GM23248 (cell line): ENCODE measurements around the gene KCNG2. TPM values are rescaled to one million over a fixed set of nuclear protein-coding genes. Genes with fewer than 3 reads are reported as not detected.

Experiments used
- DNase-seq: peaks from one replicate; pipeline ENCODE4 v3.0.0-alpha.2; 2015
- H2AFZ ChIP-seq: fragments of 200-600 bp; sonication (generic); 2 replicates; pipeline ENCODE4 v1.6.1; 2016; ENCODE audit warnings: antibody characterized with exemption
- H3F3A ChIP-seq: fragments of 200-600 bp; sonication (generic); 2 replicates; pipeline ENCODE4 v1.6.1; 2016; ENCODE audit warnings: mild to moderate bottlenecking, antibody characterized with exemption, mixed run types; ENCODE audit not compliant: insufficient read depth
- H3K27ac ChIP-seq: fragments of 200-600 bp; sonication (generic); 2 replicates; pipeline ENCODE4 v1.5.1; 2016; ENCODE audit warnings: mild to moderate bottlenecking
- H3K27me3 ChIP-seq: fragments of 200-600 bp; sonication (generic); replicated peaks from 2 replicates; pipeline ENCODE4 v1.6.1; 2016; ENCODE audit warnings: mild to moderate bottlenecking; ENCODE audit not compliant: insufficient read depth
- H3K36me3 ChIP-seq: fragments of 200-600 bp; sonication (generic); 2 replicates; pipeline ENCODE4 v1.6.1; 2016; ENCODE audit warnings: low read depth, mild to moderate bottlenecking
- H3K4me1 ChIP-seq: fragments of 200-600 bp; sonication (generic); 2 replicates; pipeline ENCODE4 v1.6.1; 2016; ENCODE audit warnings: mild to moderate bottlenecking; ENCODE audit not compliant: insufficient read depth
- H3K4me2 ChIP-seq: fragments of 200-600 bp; sonication (generic); one replicate; pipeline ENCODE4 v1.6.1; 2016; ENCODE audit warnings: mild to moderate bottlenecking; ENCODE audit not compliant: unreplicated experiment
- H3K4me3 ChIP-seq: fragments of 200-600 bp; sonication (generic); 2 replicates; pipeline ENCODE4 v1.5.1; 2016; ENCODE audit warnings: mild to moderate bottlenecking
- H3K79me2 ChIP-seq: fragments of 200-600 bp; sonication (generic); 2 replicates; pipeline ENCODE4 v1.6.1; 2016; ENCODE audit warnings: mild to moderate bottlenecking; ENCODE audit not compliant: insufficient read depth
- H3K9ac ChIP-seq: fragments of 200-600 bp; sonication (generic); 2 replicates; pipeline ENCODE4 v1.6.1; 2016; ENCODE audit warnings: mild to moderate bottlenecking
- H3K9me2 ChIP-seq: fragments of 200-600 bp; sonication (generic); 2 replicates; pipeline ENCODE4 v1.6.1; 2016; ENCODE audit warnings: mixed run types, mild to moderate bottlenecking, moderate library complexity; ENCODE audit not compliant: insufficient read depth
- H3K9me3 ChIP-seq: fragments of 200-600 bp; sonication (generic); one replicate; pipeline ENCODE4 v1.6.1; 2017; ENCODE audit warnings: low read depth
- H4K20me1 ChIP-seq: fragments of 200-600 bp; sonication (generic); 2 replicates; pipeline ENCODE4 v1.6.0; 2016; ENCODE audit not compliant: insufficient read depth
- EZH2 ChIP-seq: fragments of 200-600 bp; sonication (generic); IDR thresholded peaks from 2 replicates; pipeline ENCODE4 v1.6.1; 2018; ENCODE audit warnings: antibody characterized with exemption, mild to moderate bottlenecking; ENCODE audit not compliant: insufficient read depth, poor library complexity, severe bottlenecking
- EZH2phosphoT487 ChIP-seq: fragments of 200-600 bp; sonication (generic); IDR thresholded peaks from 2 replicates; pipeline ENCODE4 v1.6.1; 2018; ENCODE audit warnings: antibody characterized with exemption, moderate library complexity, mild to moderate bottlenecking, low read depth; ENCODE audit not compliant: insufficient read depth
- WGBS, 2 experiments: methylation state at CpG; one replicate each; pipeline ENCODE4 v1.1.6; 2015 to 2017; ENCODE audit warnings: low lambda C conversion rate in 2 of 2, low coverage in 1 of 2; ENCODE audit errors: missing lambda C conversion rate in 2 of 2; 5-methylcytosine and 5-hydroxymethylcytosine counted together
- in situ Hi-C: fragments of 300-500 bp; cut with MboI; formaldehyde crosslinking; loops from 2 replicates; pipeline ENCODE4 v1.15.0; 2020
- polyA plus RNA-seq: library from polyadenylated mRNA; unstranded; fragments of >200 nt; fragmentation: Nextera tagmentation; extraction: Ambion mirVana; gene quantifications from 2 replicates; pipeline ENCODE4 v1.2.1, GENCODE V29; 2016
- total RNA-seq: library from RNA; depleted of rRNA; stranded (reverse); fragments of >200 nt; shearing (Covaris generic); gene quantifications from 2 replicates; pipeline ENCODE4 v1.2.3, GENCODE V29; 2014

Gene KCNG2
- total and polyA plus RNA-seq, 2 experiments from 2014 or later, result not detected

DNA sequence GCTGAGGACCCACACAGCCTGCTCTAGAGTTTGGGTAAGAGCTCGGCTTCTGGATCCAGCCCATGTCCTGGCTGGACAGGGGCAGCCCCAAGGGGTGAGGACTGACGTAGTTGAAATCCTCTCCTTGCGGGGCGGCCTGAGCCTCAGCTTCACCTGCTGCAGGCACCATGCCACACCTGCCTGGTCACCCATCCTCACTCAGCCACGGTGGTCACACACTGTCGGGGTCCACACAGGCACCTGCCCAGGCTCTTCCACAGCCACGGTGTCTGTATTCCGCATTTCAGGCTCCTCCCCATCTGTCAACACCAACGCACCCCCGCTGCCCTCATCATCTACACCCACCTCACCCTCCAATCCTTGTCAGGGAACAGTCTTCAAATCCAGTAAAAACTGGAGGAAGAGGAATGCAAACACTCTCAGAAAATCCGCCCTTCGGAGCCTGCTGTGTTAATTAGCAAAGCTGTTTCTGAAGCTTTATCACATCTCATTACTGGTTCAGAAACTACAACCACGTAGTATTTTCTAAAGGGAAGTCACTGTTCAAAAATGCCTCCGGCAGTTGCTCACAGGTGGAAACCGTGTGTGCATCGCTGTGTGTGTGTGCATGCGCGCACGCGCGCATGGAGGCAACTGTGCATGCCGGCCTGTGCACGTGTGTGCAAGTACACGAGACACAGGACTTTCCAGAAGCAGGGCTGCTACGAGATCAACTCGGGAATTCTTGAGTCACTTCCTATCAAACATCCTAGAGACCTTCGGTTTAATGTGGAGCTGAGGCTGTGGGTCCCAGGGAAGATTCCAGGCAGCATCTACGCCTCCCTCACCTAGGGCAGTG lies 115.5 kb downstream of the KCNG2 start:
- Histone ChIP-seq H4K20me1 (no peaks in the 10 kb centered on the region), H3K27ac (no peak overlapping the region), H3K4me1 (no peaks in the 10 kb centered on the region), H3K36me3 (no peaks in the 10 kb centered on the region), H3F3A (no peaks in the 10 kb centered on the region), H3K27me3 (no peaks in the 10 kb centered on the region), H3K4me2 (no peak overlapping the region), H2AFZ (no peak overlapping the region), H3K9me2 (no peaks in the 10 kb centered on the region), H3K9ac (no peak overlapping the region), H3K4me3 (no peak overlapping the region), H3K79me2 (peaks cover 11% of the 10 kb centered on the region), H3K9me3 (no peaks in the 10 kb centered on the region)
- in situ Hi-C loops, result no loop called here
- no peak for DNase-seq
- TF ChIP-seq EZH2phosphoT487, result no peak
- TF ChIP-seq EZH2, result no peak
- 89 to 91% methylated on average over 28 of the region's 28 CpGs for WGBS, 2 experiments

DNA sequence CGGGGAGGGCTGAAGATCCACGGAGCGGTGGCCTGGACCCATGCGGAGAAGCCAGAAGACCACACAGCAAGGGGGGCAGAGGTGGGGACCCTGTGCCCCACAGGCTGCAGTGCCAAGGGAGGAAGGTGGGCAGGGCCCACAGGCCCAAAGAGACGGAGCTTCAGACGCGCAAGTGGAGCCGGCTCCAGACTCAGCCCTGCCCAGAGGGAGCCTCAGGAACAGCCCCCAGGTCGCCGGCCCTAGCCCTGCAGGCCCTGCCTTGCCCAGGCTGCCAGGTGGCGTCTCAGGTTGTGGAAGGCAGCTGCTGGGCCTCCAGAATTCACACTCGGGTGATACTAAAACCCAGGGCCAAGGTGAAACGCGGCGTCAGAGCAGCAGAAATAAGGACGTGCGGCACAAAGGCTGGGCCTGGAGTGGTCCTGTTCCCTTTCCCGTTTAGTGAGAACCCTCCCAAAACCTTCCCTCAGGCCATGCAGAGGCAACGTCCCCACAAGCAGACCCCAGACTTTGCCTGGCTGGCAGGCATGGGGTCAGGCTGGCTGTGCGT lies 116.9 kb downstream of the KCNG2 start:
- H3K27me3 ChIP-seq, result no peaks in the 10 kb centered on the region
- TF ChIP-seq EZH2phosphoT487 (no peak), EZH2 (no peak)
- no peaks in the 10 kb centered on the region for H3F3A ChIP-seq
- no peaks in the 10 kb centered on the region for H4K20me1 ChIP-seq
- H3K4me3 ChIP-seq, result no peak overlapping the region
- H3K9me3 ChIP-seq, result no peaks in the 10 kb centered on the region
- no peaks in the 10 kb centered on the region for H3K9me2 ChIP-seq
- in situ Hi-C loops, result no loop called here
- no peak for DNase-seq
- no peak overlapping the region for H3K4me2 ChIP-seq
- 97 to 99% methylated on average over 18 to 20 of the region's 20 CpGs for WGBS, 2 experiments
- H3K4me1 ChIP-seq, result no peaks in the 10 kb centered on the region
- no peak overlapping the region for H3K27ac ChIP-seq
- peaks cover 11% of the 10 kb centered on the region for H3K79me2 ChIP-seq
- no peak overlapping the region for H2AFZ ChIP-seq
- H3K36me3 ChIP-seq, result no peaks in the 10 kb centered on the region
- no peak overlapping the region for H3K9ac ChIP-seq

DNA sequence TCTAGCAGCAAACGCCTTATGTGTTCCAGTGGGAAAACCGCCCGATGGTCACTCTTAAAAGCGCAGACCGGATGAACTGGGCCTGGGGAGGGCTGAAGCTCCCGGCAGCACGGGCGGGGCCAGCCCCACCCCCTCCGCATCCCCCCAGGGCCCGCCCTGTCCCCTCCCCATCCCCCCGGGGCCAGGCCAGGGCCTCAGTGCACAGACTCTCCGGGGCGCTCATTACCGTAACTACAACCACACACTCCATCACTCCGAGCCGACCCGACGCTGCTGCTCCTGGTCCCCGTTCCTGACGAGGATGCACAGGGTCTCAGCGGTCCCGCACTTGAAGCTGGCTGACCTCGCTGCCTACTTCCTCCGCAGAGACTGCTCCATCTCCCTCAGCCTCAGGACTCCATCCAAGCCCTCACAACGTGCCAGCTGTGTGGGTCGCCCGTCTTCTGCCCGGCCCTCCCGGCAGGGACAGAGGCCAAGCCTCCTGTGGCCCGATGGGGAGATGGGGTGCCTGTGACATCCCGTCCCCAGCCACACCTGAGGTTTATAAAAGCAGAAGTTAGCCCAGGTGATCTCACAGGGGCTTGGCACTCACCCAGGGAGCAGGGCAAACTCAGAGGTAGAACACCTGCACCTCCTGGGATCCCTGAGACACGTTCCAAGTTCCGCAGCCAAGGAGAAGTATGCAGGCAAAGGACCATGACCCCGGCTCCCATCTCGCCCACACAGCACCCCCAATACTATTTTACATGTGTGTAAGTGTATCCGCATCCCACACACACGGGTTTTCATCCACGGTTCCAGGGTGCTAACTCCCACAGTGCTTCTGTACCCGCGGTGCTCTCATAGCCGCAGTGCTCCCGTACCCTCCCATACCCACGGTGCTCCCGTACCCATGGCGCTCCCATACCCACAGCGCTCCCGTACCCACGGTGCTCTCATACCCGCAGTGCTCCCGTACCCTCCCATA lies 117.7 kb downstream of the KCNG2 start:
- DNase-seq, result no peak
- H3K9me2 ChIP-seq, result no peaks in the 10 kb centered on the region
- no peaks in the 10 kb centered on the region for H3K36me3 ChIP-seq
- H3K4me3 ChIP-seq, result no peak overlapping the region
- 98% methylated on average over 31 to 50 of the region's 50 CpGs for WGBS, 2 experiments
- H3K4me2 ChIP-seq, result no peak overlapping the region
- no peak for TF ChIP-seq EZH2phosphoT487
- no peak for TF ChIP-seq EZH2
- no peaks in the 10 kb centered on the region for H3F3A ChIP-seq
- no peak overlapping the region for H2AFZ ChIP-seq
- H3K27me3 ChIP-seq, result no peaks in the 10 kb centered on the region
- H3K27ac ChIP-seq, result no peak overlapping the region
- no peaks in the 10 kb centered on the region for H3K9me3 ChIP-seq
- H3K9ac ChIP-seq, result no peak overlapping the region
- no peaks in the 10 kb centered on the region for H4K20me1 ChIP-seq
- H3K4me1 ChIP-seq, result no peaks in the 10 kb centered on the region
- in situ Hi-C loops, result no loop called here
- peaks cover 5% of the 10 kb centered on the region; the same call in 1 of the 2 replicates for H3K79me2 ChIP-seq

DNA sequence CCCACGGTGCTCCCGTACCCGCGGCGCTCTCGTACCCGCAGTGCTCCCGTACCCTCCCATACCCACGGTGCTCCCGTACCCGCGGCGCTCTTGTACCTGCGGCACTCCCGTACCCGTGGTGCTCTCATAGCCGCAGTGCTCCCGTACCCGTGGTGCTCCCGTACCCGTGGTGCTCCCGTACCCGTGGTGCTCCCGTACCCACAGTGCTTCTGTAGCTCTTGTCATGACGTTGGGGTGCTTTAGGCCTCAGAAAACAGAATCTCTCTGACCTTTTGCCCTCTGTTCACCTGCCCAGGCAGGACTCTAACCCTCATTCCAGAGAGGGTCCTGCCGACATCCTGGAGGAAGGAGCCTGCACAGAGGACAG lies 118.4 kb downstream of the KCNG2 start:
- no peaks in the 10 kb centered on the region for H3K36me3 ChIP-seq
- H3K4me2 ChIP-seq, result no peak overlapping the region
- 80 to 93% methylated on average over 9 to 26 of the region's 26 CpGs for WGBS, 2 experiments
- no peaks in the 10 kb centered on the region for H3K79me2 ChIP-seq
- H3K9ac ChIP-seq, result no peak overlapping the region
- no peaks in the 10 kb centered on the region for H3F3A ChIP-seq
- no peak for TF ChIP-seq EZH2phosphoT487
- TF ChIP-seq EZH2, result no peak
- no peak overlapping the region for H2AFZ ChIP-seq
- H3K4me1 ChIP-seq, result no peaks in the 10 kb centered on the region
- no peaks in the 10 kb centered on the region for H3K27me3 ChIP-seq
- in situ Hi-C loops, result no loop called here
- no peaks in the 10 kb centered on the region for H4K20me1 ChIP-seq
- no peaks in the 10 kb centered on the region for H3K9me3 ChIP-seq
- no peak overlapping the region for H3K4me3 ChIP-seq
- H3K9me2 ChIP-seq, result no peaks in the 10 kb centered on the region
- no peak overlapping the region for H3K27ac ChIP-seq
- no peak for DNase-seq
